ENCODE measurements around the gene NFIX. TPM values are rescaled to one million over a fixed set of nuclear protein-coding genes. Genes with fewer than 3 reads are reported as not detected.

The NFIX gene
- total RNA-seq, 4 donors from 2014 or later = 39.8 to 55.8 (median 48.2) TPM

GRCh38 chr19:13100841-13101589 lies 105.7 kb downstream of the NFIX start:
- no peak for TF ChIP-seq POLR2A (IDR thresholded peaks at IDR 0.05)
- peak in 1 of 5 experiments; percentile 10 for TF ChIP-seq CTCF (IDR thresholded peaks at IDR 0.05)
- Histone ChIP-seq H3K27me3 (no peaks in the 10 kb centered on the region), H3K4me1 (peaks cover 0 to 79% (median 43%) of the 10 kb centered on the region in 4 donors), H3K9me3 (no peaks in the 10 kb centered on the region), H3K27ac (peak overlapping the region in 3 of 4 donors; percentile 84 to 93 (median 88)), H3K36me3 (peaks cover 0 to 15% (median 0%) of the 10 kb centered on the region in 3 donors), H3K4me3 (peak overlapping the region in 3 of 4 donors; percentile 52 to 61 (median 57))
- no peak for DNase-seq (ENCODE audit: low spot score in 2 of 2)
- 51 to 66% methylated on average over 11 to 13 of the region's 18 CpGs for WGBS, 2 donors

GRCh38 chr19:13101590-13102415 lies 106.5 kb downstream of the NFIX start:
- Histone ChIP-seq H3K9me3 (no peaks in the 10 kb centered on the region), H3K27me3 (no peaks in the 10 kb centered on the region), H3K27ac (peak overlapping the region; percentile 41 to 93 (median 84)), H3K4me3 (peak overlapping the region; percentile 27 to 61 (median 54)), H3K36me3 (peaks cover 0 to 18% (median 0%) of the 10 kb centered on the region in 3 donors), H3K4me1 (peaks cover 0 to 71% (median 36%) of the 10 kb centered on the region in 4 donors)
- TF ChIP-seq EP300 (IDR thresholded peaks at IDR 0.05) (no peak), POLR2A (IDR thresholded peaks at IDR 0.05) (no peak), CTCF (IDR thresholded peaks at IDR 0.05) (no peak)
- DNase-seq (ENCODE audit: low spot score in 2 of 2) = no peak
- 64 to 65% methylated on average over 7 of the region's 7 CpGs for WGBS, 2 donors

- H3K4me1 ChIP-seq = peaks cover 0 to 68% (median 35%) of the 10 kb centered on the region in 4 donors
Measured at GRCh38 chr19:13102416-13102665, 107.1 kb downstream of the NFIX start.

GRCh38 chr19:13102666-13103580 lies 107.6 kb downstream of the NFIX start, which contains the start of gene LYL1:
LYL1 (minus strand) TSS chr19:13102858; CDS start chr19:13101171, 1,687 bp downstream.
- peak in 1 of 2 donors; percentile 43 for DNase-seq (ENCODE audit: low spot score in 2 of 2)
- no peak for TF ChIP-seq CTCF (IDR thresholded peaks at IDR 0.05)
- peak; percentile 51 to 83 for TF ChIP-seq EP300 (IDR thresholded peaks at IDR 0.05)
- peak in 1 of 2 donors; percentile 33 for TF ChIP-seq POLR2A (IDR thresholded peaks at IDR 0.05)

More at GRCh38 chr19:13102416-13102665, 107.1 kb downstream of the NFIX start:
- TF ChIP-seq POLR2A (IDR thresholded peaks at IDR 0.05) (no peak), CTCF (IDR thresholded peaks at IDR 0.05) (no peak), EP300 (IDR thresholded peaks at IDR 0.05) (no peak)
- H3K27me3 ChIP-seq = no peaks in the 10 kb centered on the region
- peak overlapping the region; percentile 27 to 61 (median 54) for H3K4me3 ChIP-seq
- no peak for DNase-seq (ENCODE audit: low spot score in 2 of 2)
- H3K9me3 ChIP-seq = no peaks in the 10 kb centered on the region
- H3K36me3 ChIP-seq = peaks cover 0 to 23% (median 0%) of the 10 kb centered on the region in 3 donors
- WGBS, 2 donors = 8 to 12% methylated on average over 6 to 7 of the region's 7 CpGs
- H3K27ac ChIP-seq = peak overlapping the region; percentile 41 to 93 (median 84)

More at GRCh38 chr19:13102666-13103580, 107.6 kb downstream of the NFIX start, which contains the start of gene LYL1:
- H3K4me1 ChIP-seq = peaks cover 0 to 62% (median 30%) of the 10 kb centered on the region in 4 donors
- H3K27me3 ChIP-seq = no peaks in the 10 kb centered on the region
- peak within 1 kb of the TSS; percentile 41 to 93 (median 84) for H3K27ac ChIP-seq
- H3K36me3 ChIP-seq = peaks cover 0 to 27% (median 0%) of the 10 kb centered on the region in 3 donors
- 0 to 3% methylated on average over 26 to 27 of the region's 47 CpGs for WGBS, 2 donors
- no peaks in the 10 kb centered on the region for H3K9me3 ChIP-seq
- peak within 1 kb of the TSS; percentile 27 to 61 (median 54) for H3K4me3 ChIP-seq

Measured in tibial nerve (tissue), 4 donors.